Colonic mucosa (tissue), 4 donors: ENCODE data around the gene CARNS1. TPM values are rescaled to one million over a fixed set of nuclear protein-coding genes. Genes with fewer than 3 reads are reported as not detected.

Source experiments
- DNase-seq: peaks from one replicate; pipeline ENCODE4 v3.0.0-alpha.2; 2020
- H3K27ac ChIP-seq: fragments of 200-600 bp; one replicate; pipeline ENCODE4 v1.8.0; 2021
- H3K27me3 ChIP-seq: fragments of 200-600 bp; one replicate; pipeline ENCODE4 v1.8.0; 2021
- H3K36me3 ChIP-seq: fragments of 200-600 bp; one replicate; pipeline ENCODE4 v1.8.0; 2021
- H3K4me1 ChIP-seq: fragments of 200-600 bp; one replicate; pipeline ENCODE4 v1.8.0; 2021; ENCODE audit warnings: mild to moderate bottlenecking
- H3K4me3 ChIP-seq: fragments of 200-600 bp; one replicate; pipeline ENCODE4 v1.8.0; 2021
- H3K9ac ChIP-seq, 2 donors: one replicate each; pipeline ENCODE4 v1.7.0; 2013; ENCODE audit warnings: control low read depth in 2 of 2, low read depth in 2 of 2, low read length in 2 of 2
- H3K9me3 ChIP-seq: fragments of 200-600 bp; one replicate; pipeline ENCODE4 v1.8.0; 2021
- CTCF ChIP-seq: fragments of 200-600 bp; IDR thresholded peaks from one replicate; pipeline ENCODE4 v1.8.0; 2022; ENCODE audit warnings: antibody characterized with exemption, mild to moderate bottlenecking
- intact Hi-C: fragments of 100-400 bp; cut with DNase I; formaldehyde crosslinking; loops from one replicate; pipeline ENCODE4 v1.14.1; 2022
- total RNA-seq, 2 donors: library from RNA; stranded (reverse); fragmentation: NEBNext Ultra II Directional in 1 of 2; extraction: Animal tissue kit (Norgen Biotek cat#: 25700) in 1 of 2; gene quantifications; one replicate each; pipeline ENCODE4 v1.2.1, GENCODE V29; 2021
- donor health status: healthy.
- donor health status: DM: no; HTN: no; CAD: no.
- donor health status: DM: no; HTN: no; CAD: no.

CARNS1 gene
- total RNA-seq, 2 donors from 2014 or later, result 0.20 to 0.32 TPM

- intact Hi-C loops, result loop anchor here (5.0 kb wide), 1 partner anchor 115 kb away; the partner anchor contains the start of genes CDK2AP2 and PITPNM1
- peak overlapping the region; percentile 91 for H3K9ac ChIP-seq
Measured at GRCh38 chr11:67392183-67392715, 23.2 kb upstream of the CARNS1 start.

GRCh38 chr11:67393437-67393836 lies 22.0 kb upstream of the CARNS1 start:
- peaks cover 5% of the 10 kb centered on the region for H3K4me1 ChIP-seq

More at GRCh38 chr11:67392183-67392715, 23.2 kb upstream of the CARNS1 start:
- Histone ChIP-seq H3K9me3 (no peaks in the 10 kb centered on the region), H3K27me3 (no peaks in the 10 kb centered on the region), H3K36me3 (no peaks in the 10 kb centered on the region), H3K4me1 (peaks cover 5% of the 10 kb centered on the region), H3K27ac (peak overlapping the region; percentile 81), H3K4me3 (peak overlapping the region; percentile 81)
- no peak for DNase-seq
- TF ChIP-seq CTCF, result no peak

DNA sequence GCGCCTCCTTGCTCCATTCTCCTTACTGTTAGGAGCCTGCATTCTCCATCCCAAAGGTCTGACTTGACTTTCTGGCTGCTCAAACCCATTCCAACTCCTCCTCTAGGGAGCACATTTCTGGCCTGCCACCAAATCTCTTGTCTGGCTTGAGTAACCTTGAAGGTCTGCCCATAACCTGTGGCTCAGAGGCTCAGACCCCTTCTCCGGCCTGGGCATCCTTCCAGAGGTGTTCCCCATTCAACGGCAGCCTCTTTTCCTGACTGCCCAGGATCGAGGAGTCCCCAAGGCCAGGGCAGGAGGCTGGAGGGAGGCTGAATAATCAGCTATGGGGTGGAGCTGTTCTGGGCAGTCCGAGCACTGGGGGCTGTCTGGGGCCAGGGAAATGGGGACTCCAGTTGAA lies 21.5 kb upstream of the CARNS1 start:
- peaks cover 17% of the 10 kb centered on the region for H3K36me3 ChIP-seq
- H3K4me3 ChIP-seq, result no peak overlapping the region
- no peak overlapping the region for H3K9ac ChIP-seq
- DNase-seq, result no peak
- H3K9me3 ChIP-seq, result no peaks in the 10 kb centered on the region
- H3K27ac ChIP-seq, result no peak overlapping the region
- H3K4me1 ChIP-seq, result peaks cover 5% of the 10 kb centered on the region
- H3K27me3 ChIP-seq, result no peaks in the 10 kb centered on the region
- TF ChIP-seq CTCF, result no peak
- intact Hi-C loops, result loop anchor here (5.0 kb wide), 1 partner anchor 113 kb away; the partner anchor contains the start of genes CDK2AP2 and PITPNM1

More at GRCh38 chr11:67393437-67393836, 22.0 kb upstream of the CARNS1 start:
- H3K36me3 ChIP-seq, result peaks cover 12% of the 10 kb centered on the region
- no peak overlapping the region for H3K27ac ChIP-seq
- peak overlapping the region in 1 of 2 donors; percentile 12 for H3K9ac ChIP-seq
- H3K4me3 ChIP-seq, result no peak overlapping the region
- H3K27me3 ChIP-seq, result no peaks in the 10 kb centered on the region
- no peak for DNase-seq
- intact Hi-C loops, result loop anchor here (5.0 kb wide), 1 partner anchor 114 kb away; the partner anchor contains the start of genes CDK2AP2 and PITPNM1
- H3K9me3 ChIP-seq, result no peaks in the 10 kb centered on the region
- TF ChIP-seq CTCF, result no peak

DNA sequence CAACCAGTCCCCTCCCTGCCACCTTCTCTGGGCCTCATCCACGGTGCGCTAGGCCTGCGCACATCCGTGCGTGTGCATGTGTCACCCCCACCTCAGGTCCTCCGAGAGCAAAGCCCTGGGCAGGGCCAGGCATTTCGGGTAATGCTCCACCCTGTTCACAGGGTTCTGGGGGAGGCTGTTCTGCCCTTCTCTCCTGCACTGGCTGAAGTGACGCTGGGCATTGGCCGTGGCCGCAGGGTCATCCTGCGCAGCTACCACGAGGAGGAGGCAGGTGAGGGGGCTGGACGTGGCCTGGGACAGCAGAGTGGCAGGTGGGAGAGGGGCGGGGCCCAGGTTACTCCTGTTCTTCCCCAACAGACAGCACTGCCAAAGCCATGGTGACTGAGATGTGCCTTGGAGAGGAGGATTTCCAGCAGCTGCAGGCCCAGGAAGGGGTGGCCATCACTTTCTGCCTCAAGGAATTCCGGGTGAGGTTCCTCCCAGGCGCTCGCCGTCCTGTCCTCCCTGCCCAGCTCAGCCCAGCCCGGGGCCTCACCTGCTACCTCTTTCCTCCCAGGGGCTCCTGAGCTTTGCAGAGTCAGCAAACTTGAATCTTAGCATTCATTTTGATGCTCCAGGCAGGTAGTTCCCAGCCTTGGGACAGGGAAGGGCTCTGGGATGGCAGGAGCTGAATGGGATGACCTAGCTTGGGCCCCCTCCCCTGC lies 19.8 kb upstream of the CARNS1 start:
- Histone ChIP-seq H3K27ac (no peak overlapping the region), H3K27me3 (no peaks in the 10 kb centered on the region), H3K9me3 (no peaks in the 10 kb centered on the region), H3K4me3 (no peak overlapping the region), H3K9ac (no peak overlapping the region), H3K36me3 (peaks cover 17% of the 10 kb centered on the region), H3K4me1 (peaks cover 19% of the 10 kb centered on the region)
- no peak for TF ChIP-seq CTCF
- no peak for DNase-seq
- intact Hi-C loops, result no loop called here

DNA sequence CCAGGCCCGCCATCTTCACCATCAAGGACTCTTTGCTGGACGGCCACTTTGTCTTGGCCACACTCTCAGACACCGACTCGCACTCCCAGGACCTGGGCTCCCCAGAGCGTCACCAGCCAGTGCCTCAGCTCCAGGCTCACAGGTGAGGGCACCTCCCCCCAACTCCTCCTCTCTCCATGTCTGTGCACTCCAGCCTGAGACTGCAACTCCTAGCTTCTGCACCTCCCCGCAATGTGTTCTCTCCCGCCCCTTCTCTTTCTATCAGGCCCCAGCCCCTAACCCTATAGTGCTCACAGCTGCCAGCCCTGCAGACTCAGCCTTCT lies 19.3 kb upstream of the CARNS1 start:
- H3K9ac ChIP-seq, result no peak overlapping the region
- DNase-seq, result no peak
- intact Hi-C loops, result no loop called here
- H3K27ac ChIP-seq, result no peak overlapping the region
- no peaks in the 10 kb centered on the region for H3K9me3 ChIP-seq
- no peak overlapping the region for H3K4me3 ChIP-seq
- TF ChIP-seq CTCF, result no peak
- H3K4me1 ChIP-seq, result peaks cover 19% of the 10 kb centered on the region
- H3K36me3 ChIP-seq, result peaks cover 17% of the 10 kb centered on the region
- no peaks in the 10 kb centered on the region for H3K27me3 ChIP-seq
